ENCODE results near the gene TMEM204. TPM values are rescaled to one million over a fixed set of nuclear protein-coding genes. Genes with fewer than 3 reads are reported as not detected.

TMEM204 gene
- total RNA-seq, 1 donor from 2014 or later, result 107 TPM

GRCh38 chr16:1539720-1540555 lies 6.5 kb downstream of the TMEM204 start:
- no peak for DNase-seq

- no peak for DNase-seq
These were observed 7.0 kb downstream of the TMEM204 start for GRCh38 chr16:1540556-1540855.

- DNase-seq, result no peak
These were observed 8.1 kb downstream of the TMEM204 start for GRCh38 chr16:1541293-1542165.

GRCh38 chr16:1542166-1542500 lies 8.7 kb downstream of the TMEM204 start:
- no peak for DNase-seq

- no peak for DNase-seq
These were observed 9.1 kb downstream of the TMEM204 start for GRCh38 chr16:1542533-1542932.

- DNase-seq, result peak; percentile 93
These were observed 9.8 kb downstream of the TMEM204 start for GRCh38 chr16:1543085-1543896.

GRCh38 chr16:1545044-1546040 lies 11.9 kb downstream of the TMEM204 start:
- peak; percentile 79 for DNase-seq

- DNase-seq, result no peak
These were observed 13.0 kb downstream of the TMEM204 start for GRCh38 chr16:1546430-1546829.

GRCh38 chr16:1548233-1548632 lies 14.8 kb downstream of the TMEM204 start:
- peak; percentile 81 for DNase-seq

- DNase-seq, result peak; percentile 78
These were observed 15.3 kb downstream of the TMEM204 start for GRCh38 chr16:1548727-1549126.

- DNase-seq, result no peak
These were observed 16.6 kb downstream of the TMEM204 start for GRCh38 chr16:1550069-1550468.

GRCh38 chr16:1550696-1551095 lies 17.2 kb downstream of the TMEM204 start:
- no peak for DNase-seq

GRCh38 chr16:1551166-1551565 lies 17.7 kb downstream of the TMEM204 start:
- no peak for DNase-seq

- no peak for DNase-seq
These were observed 18.7 kb downstream of the TMEM204 start for GRCh38 chr16:1552129-1552528.

GRCh38 chr16:1553946-1554825 lies 20.7 kb downstream of the TMEM204 start:
- no peak for DNase-seq

- DNase-seq, result no peak
These were observed 21.5 kb downstream of the TMEM204 start for GRCh38 chr16:1554826-1555445.

GRCh38 chr16:1556254-1556653 lies 22.8 kb downstream of the TMEM204 start:
- no peak for DNase-seq

- DNase-seq, result no peak
These were observed 23.6 kb downstream of the TMEM204 start for GRCh38 chr16:1557074-1557473.

- no peak for DNase-seq
These were observed 24.1 kb downstream of the TMEM204 start for GRCh38 chr16:1557576-1557975.

GRCh38 chr16:1559446-1559975 lies 26.0 kb downstream of the TMEM204 start:
- DNase-seq, result no peak

Data from dermis blood vessel endothelial cell (primary cell).